Endodermal cell (in vitro differentiated cells): ENCODE measurements around the gene ARNT2. TPM values are rescaled to one million over a fixed set of nuclear protein-coding genes. Genes with fewer than 3 reads are reported as not detected.

Experiments used
- DNase-seq: peaks from one replicate; pipeline ENCODE4 v3.0.0-alpha.2; 2017
- H3K27ac ChIP-seq: 2 replicates; pipeline ENCODE4 v1.5.1; 2013; ENCODE audit warnings: mild to moderate bottlenecking, low read depth, low read length, moderate library complexity
- H3K27me3 ChIP-seq: 2 replicates; pipeline ENCODE4 v1.6.1; 2013; ENCODE audit warnings: mild to moderate bottlenecking, low read length, moderate library complexity; ENCODE audit not compliant: insufficient read depth, control insufficient read depth, poor library complexity, severe bottlenecking
- H3K36me3 ChIP-seq: 2 replicates; pipeline ENCODE4 v1.7.0; 2013; ENCODE audit warnings: mild to moderate bottlenecking, low read length, moderate library complexity; ENCODE audit not compliant: control insufficient read depth, insufficient read depth
- H3K4me1 ChIP-seq: one replicate; pipeline ENCODE4 v1.7.0; 2013; ENCODE audit warnings: low read length; ENCODE audit not compliant: control insufficient read depth, insufficient read depth
- H3K4me3 ChIP-seq: 2 replicates; pipeline ENCODE4 v1.5.1; 2013; ENCODE audit warnings: mild to moderate bottlenecking, low read length, moderate library complexity
- H3K9ac ChIP-seq: 2 replicates; pipeline ENCODE4 v1.6.1; 2013; ENCODE audit warnings: mild to moderate bottlenecking, low read length, moderate library complexity; ENCODE audit not compliant: poor library complexity, severe bottlenecking; ENCODE audit errors: extremely low read depth
- H3K9me3 ChIP-seq: 2 replicates; pipeline ENCODE4 v1.6.1; 2013; ENCODE audit warnings: mild to moderate bottlenecking, low read length, moderate library complexity; ENCODE audit not compliant: control insufficient read depth
- H3K27ac Mint-ChIP-seq: 2 replicates; pipeline ENCODE4 v1.8.0; 2020; ENCODE audit warnings: mixed read lengths
- H3K27me3 Mint-ChIP-seq: 2 replicates; pipeline ENCODE4 v1.8.0; 2021; ENCODE audit warnings: mild to moderate bottlenecking, mixed read lengths; ENCODE audit not compliant: insufficient read depth
- H3K36me3 Mint-ChIP-seq: 2 replicates; pipeline ENCODE4 v1.8.0; 2020; ENCODE audit warnings: low read depth, mixed read lengths
- H3K4me1 Mint-ChIP-seq: 2 replicates; pipeline ENCODE4 v1.8.0; 2020; ENCODE audit warnings: mixed read lengths
- H3K4me3 Mint-ChIP-seq: 2 replicates; pipeline ENCODE4 v1.8.0; 2020; ENCODE audit warnings: mild to moderate bottlenecking, moderate library complexity, mixed read lengths
- H3K9me3 Mint-ChIP-seq: 2 replicates; pipeline ENCODE4 v1.8.0; 2020; ENCODE audit warnings: mild to moderate bottlenecking, mixed read lengths
- WGBS, 2 experiments: methylation state at CpG; one replicate each; pipeline versions ENCODE4 v1.1.5 to v1.1.7; 2013; ENCODE audit warnings: missing lambda C conversion rate in 2 of 2, mixed read lengths in 1 of 2; ENCODE audit not compliant: insufficient coverage in 1 of 2, insufficient read length in 1 of 2; 5-methylcytosine and 5-hydroxymethylcytosine counted together
- total RNA-seq, 2 donors: library from RNA; stranded (reverse); fragmentation: NEBNext Ultra II Directional in 1 of 2; extraction: Animal tissue kit (Norgen Biotek cat#: 25700) in 1 of 2; gene quantifications; 2 replicates in 1 of 2; 3 replicates in 1 of 2; pipeline ENCODE4 v1.2.1, GENCODE V29; 2021
- TF ChIP-seq, protein P1 (sequence below): fragments of 200-600 bp; sonication (generic); conservative IDR thresholded peaks from 2 replicates; pipeline ENCODE4 v1.5.0; 2021; ENCODE audit warnings: antibody characterized with exemption, mild to moderate bottlenecking

Gene ARNT2
- total RNA-seq, 2 donors from 2014 or later, result 8.0 to 15.9 TPM

DNA sequence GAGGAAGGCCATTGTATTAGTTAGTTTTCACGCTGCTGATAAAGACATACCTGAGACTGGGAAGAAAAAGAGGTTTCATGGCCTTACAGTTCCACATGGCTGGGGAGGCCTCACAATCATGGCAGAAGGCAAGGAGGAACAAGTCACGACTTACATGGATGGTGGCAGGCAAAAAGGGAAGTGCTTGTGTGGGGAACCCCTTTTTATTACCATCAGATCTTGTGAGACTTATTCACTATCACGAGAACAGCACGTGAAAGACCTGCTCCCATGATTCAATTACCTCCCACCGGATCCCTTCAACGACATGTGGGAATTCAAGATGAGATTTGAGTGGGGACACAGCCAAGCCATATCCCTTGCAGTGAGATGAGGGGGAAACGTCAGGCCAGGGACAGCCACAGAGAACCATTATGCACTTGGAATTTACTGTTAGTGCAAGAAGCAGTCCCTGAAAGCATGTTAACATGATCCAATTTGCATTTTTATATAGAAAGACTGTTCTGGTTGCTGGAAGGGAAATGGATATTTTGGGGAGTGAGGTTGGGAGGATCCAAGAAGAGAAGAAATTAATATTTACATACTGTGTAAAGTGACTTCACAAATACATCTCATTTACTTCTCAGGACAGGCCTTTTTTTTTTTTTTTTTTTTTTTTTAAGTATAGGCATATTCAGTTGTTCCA is 87.1 kb downstream of the ARNT2 start:
- no peaks in the 10 kb centered on the region for H3K27me3 Mint-ChIP-seq

DNA sequence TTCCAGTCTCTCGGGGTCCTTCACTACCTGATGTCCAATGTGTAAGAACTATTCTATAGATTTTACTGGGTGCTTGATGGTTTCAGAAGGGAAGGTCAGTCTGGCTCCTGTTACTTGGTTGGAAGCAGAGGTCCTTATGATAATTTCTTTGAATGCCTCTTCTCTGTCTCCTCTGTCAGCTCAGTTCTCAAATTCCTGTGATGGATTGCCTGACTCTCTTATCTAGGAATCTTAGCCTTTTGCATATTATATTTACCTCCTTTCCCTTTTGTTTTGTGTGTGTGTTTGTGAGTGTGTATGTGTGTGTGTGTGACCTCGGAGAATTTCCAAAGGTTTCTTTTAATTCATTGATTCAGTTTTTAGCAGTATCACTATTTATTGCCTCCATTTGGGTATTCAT is 88.2 kb downstream of the ARNT2 start:
- H3K9me3 Mint-ChIP-seq, result no peaks in the 10 kb centered on the region
- H3K27me3 ChIP-seq, result no peaks in the 10 kb centered on the region
- H3K4me1 Mint-ChIP-seq, result peaks cover 35% of the 10 kb centered on the region
- H3K4me1 ChIP-seq, result peaks cover 6% of the 10 kb centered on the region
- no peak overlapping the region for H3K9ac ChIP-seq
- no peak overlapping the region for H3K27ac ChIP-seq
- H3K4me3 ChIP-seq, result no peak overlapping the region
- H3K4me3 Mint-ChIP-seq, result no peak overlapping the region
- TF ChIP-seq, protein P1, sequence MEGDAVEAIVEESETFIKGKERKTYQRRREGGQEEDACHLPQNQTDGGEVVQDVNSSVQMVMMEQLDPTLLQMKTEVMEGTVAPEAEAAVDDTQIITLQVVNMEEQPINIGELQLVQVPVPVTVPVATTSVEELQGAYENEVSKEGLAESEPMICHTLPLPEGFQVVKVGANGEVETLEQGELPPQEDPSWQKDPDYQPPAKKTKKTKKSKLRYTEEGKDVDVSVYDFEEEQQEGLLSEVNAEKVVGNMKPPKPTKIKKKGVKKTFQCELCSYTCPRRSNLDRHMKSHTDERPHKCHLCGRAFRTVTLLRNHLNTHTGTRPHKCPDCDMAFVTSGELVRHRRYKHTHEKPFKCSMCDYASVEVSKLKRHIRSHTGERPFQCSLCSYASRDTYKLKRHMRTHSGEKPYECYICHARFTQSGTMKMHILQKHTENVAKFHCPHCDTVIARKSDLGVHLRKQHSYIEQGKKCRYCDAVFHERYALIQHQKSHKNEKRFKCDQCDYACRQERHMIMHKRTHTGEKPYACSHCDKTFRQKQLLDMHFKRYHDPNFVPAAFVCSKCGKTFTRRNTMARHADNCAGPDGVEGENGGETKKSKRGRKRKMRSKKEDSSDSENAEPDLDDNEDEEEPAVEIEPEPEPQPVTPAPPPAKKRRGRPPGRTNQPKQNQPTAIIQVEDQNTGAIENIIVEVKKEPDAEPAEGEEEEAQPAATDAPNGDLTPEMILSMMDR, result no peak
- H3K36me3 Mint-ChIP-seq, result no peaks in the 10 kb centered on the region
- no peaks in the 10 kb centered on the region for H3K36me3 ChIP-seq
- no peak for DNase-seq
- no peak overlapping the region for H3K27ac Mint-ChIP-seq
- no peaks in the 10 kb centered on the region for H3K27me3 Mint-ChIP-seq
- H3K9me3 ChIP-seq, result no peaks in the 10 kb centered on the region
- WGBS, 2 experiments, result 100% methylated on average over 1 of the region's 2 CpGs; no CpG with 5 or more reads in 1 of the 2 experiments

More for the DNA sequence above, 87.1 kb downstream of the ARNT2 start:
- Mint-ChIP-seq H3K36me3 (no peaks in the 10 kb centered on the region), H3K9me3 (no peaks in the 10 kb centered on the region), H3K4me3 (no peak overlapping the region), H3K4me1 (peaks cover 35% of the 10 kb centered on the region), H3K27ac (no peak overlapping the region)
- TF ChIP-seq, protein P1, result no peak
- H3K36me3 ChIP-seq, result no peaks in the 10 kb centered on the region
- no peak overlapping the region for H3K9ac ChIP-seq
- H3K27ac ChIP-seq, result no peak overlapping the region
- no peaks in the 10 kb centered on the region for H3K27me3 ChIP-seq
- peaks cover 6% of the 10 kb centered on the region for H3K4me1 ChIP-seq
- H3K9me3 ChIP-seq, result no peaks in the 10 kb centered on the region
- no peak overlapping the region for H3K4me3 ChIP-seq
- 95 to 96% methylated on average over 4 to 7 of the region's 7 CpGs for WGBS, 2 experiments
- DNase-seq, result no peak

DNA sequence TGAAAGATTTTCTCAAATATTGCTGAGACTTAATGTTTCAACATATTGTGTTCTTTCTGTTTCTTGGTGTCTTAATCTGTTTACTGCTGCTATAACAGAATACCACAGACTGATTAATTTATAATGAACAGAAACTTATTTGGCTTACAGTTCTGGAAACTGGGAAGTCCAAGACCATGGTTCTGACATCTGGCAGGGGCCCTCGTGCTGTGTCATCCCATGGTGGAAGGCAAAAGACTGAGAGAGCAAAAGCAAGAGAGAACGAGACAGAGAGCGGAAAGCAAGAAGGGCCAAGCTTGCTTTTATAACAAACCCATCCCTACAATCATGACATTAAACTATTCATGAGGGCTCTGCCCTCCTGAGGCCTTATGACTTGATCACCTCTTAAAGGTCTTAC is 88.7 kb downstream of the ARNT2 start:
- no peak overlapping the region for H3K4me3 Mint-ChIP-seq
- Histone ChIP-seq H3K4me1 (peaks cover 6% of the 10 kb centered on the region), H3K4me3 (no peak overlapping the region), H3K9ac (no peak overlapping the region), H3K9me3 (no peaks in the 10 kb centered on the region), H3K36me3 (no peaks in the 10 kb centered on the region), H3K27me3 (no peaks in the 10 kb centered on the region), H3K27ac (no peak overlapping the region)
- H3K27ac Mint-ChIP-seq, result no peak overlapping the region
- 85 to 86% methylated on average over 1 to 3 of the region's 3 CpGs for WGBS, 2 experiments
- no peaks in the 10 kb centered on the region for H3K36me3 Mint-ChIP-seq
- peaks cover 35% of the 10 kb centered on the region for H3K4me1 Mint-ChIP-seq
- no peak for DNase-seq
- no peaks in the 10 kb centered on the region for H3K27me3 Mint-ChIP-seq
- no peaks in the 10 kb centered on the region for H3K9me3 Mint-ChIP-seq
- TF ChIP-seq, protein P1, result no peak
